GM19397 (cell line): ENCODE data around the gene NT5DC4.

Experiments used
- ATAC-seq: cut with Tn5 transposase; IDR thresholded peaks from one replicate; pipeline ENCODE4 v1.9.1; 2021; ENCODE audit warnings: mild to moderate bottlenecking, moderate library complexity; ENCODE audit not compliant: unreplicated experiment

NT5DC4 gene

DNA sequence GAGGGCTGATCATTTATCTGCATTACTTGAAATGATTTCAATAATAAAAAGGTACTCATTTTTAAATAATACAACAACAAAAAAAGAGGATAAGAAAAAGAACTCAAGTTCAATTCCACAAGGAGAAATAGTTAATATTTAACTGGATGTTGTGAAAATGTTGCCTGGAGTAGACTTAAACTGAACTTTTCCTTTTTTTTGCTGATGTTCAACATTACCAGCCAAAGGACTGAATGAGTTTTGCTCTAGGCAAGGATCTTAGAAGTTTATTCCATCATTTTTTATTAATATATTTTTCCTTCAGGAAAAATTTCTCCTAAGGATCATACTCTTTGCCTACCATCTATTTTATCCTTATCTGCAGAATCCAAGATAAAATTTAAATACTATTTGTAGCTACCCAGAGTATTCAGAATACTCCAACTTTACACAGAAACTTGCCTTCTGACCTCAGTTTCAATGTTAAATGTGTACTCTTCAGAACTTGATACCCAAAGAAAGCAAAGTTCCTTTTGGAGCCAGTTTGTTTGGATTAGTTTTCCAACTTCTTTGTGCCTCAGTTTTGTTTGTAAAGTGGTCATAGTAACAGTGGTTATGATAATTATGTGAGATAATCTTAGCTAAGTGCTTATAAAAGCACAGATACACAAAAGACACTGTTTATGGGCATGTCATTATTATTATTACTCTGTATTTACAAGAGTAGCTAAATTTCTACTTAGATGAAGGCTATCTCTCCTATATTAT, 30.8 kb downstream of the NT5DC4 start:
- no peak for ATAC-seq

- no peak for ATAC-seq
Observed at GRCh38 chr2:112752667-112753066, 31.8 kb downstream of the NT5DC4 start.

DNA sequence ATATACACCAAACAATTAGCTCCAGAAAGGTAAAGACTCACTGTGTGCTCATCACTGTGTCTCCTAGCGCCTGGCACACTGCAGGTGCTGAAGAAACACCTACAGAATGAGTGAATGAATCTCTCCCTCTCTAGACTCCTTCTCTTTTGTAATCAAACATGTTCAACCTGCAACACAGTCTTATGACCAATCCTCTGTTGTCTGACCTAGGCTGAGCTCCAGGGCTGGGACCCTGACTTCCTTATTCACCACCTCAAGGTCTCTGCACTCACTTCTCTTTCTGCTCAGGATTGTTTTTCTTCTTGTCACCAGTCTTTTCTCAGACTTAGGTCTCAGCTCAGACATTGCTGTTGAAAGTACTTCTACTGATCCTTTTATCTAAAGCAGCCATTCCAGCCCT, 33.7 kb downstream of the NT5DC4 start:
- no peak for ATAC-seq

- no peak for ATAC-seq
Observed at GRCh38 chr2:112755444-112755843, 34.6 kb downstream of the NT5DC4 start.

GRCh38 chr2:112756207-112756606, 35.4 kb downstream of the NT5DC4 start:
- no peak for ATAC-seq

- no peak for ATAC-seq
Observed at GRCh38 chr2:112757265-112757664, 36.4 kb downstream of the NT5DC4 start.

DNA sequence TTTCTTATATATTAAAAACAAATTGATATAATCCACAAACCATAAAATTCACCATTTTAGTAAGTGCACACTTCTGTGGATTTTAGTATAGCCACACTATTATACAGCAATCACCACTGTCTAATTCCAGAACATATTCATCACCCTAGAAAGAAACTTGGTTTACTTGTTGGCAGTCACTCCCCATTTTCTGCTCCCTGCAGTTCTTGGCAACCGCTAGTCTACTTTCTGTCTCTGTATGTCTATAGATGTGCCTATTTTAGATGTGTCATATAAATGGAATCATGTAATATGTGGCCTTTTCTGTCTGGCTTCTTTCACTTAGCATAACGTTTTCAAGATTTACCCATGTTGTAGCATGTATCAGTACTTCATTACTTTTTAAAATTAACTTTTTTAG, 37.9 kb downstream of the NT5DC4 start:
- no peak for ATAC-seq

GRCh38 chr2:112760149-112760548, 39.3 kb downstream of the NT5DC4 start:
- no peak for ATAC-seq

GRCh38 chr2:112762276-112762675, 41.5 kb downstream of the NT5DC4 start:
- ATAC-seq = no peak

DNA sequence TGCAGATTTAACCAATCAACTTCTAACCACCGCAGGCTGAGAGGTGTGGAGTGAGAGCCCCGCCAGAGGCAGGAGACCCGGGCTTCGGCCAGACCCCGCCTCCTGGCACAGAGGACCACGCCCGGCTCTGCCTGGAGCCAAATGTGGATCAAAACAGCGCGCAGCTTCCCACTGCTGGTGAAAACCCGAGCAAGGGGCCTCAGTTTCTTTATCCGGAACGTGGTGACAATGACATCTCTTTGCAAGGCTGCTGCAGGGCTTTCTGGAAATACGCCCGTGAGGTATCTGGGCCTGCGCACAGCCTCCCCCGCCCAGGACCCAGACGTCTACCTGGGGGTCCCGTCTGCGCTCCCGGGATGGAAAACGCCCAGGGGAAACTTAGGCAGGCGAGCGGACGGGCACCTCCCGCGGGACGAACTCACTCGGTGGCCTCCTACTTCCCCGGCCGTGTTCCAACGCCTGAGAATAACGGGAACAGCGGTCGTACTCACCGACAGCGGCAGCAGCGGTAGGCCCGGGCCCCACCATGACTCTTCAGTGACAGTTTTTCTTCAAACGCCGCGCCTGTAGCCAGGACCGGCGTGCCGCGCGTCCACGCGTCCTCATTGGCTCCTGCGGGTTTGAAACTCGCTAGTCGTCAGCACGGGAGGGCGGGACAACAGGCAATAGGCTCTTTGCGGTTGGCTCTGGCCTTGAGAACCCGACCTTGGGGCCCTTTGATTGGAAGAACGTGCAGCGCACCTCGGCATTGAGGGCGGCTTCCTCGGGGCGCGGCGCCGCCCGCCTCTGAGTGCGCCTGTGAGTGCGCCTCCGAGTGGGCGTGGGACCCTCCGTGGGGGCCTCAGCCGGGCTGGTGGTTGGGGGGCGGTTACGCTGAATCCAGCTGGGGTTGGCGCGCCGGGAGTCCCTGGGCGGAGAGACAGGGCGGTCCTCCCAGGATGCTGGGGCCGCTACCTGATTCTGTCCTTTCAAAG, 43.5 kb downstream of the NT5DC4 start, which contains the start of gene CKAP2L:
Gene CKAP2L (minus strand): TSS at position 539 of the 974 bp plus-strand sequence. CDS start 11 bp downstream, at position 528.
- peak; percentile 98 for ATAC-seq

DNA sequence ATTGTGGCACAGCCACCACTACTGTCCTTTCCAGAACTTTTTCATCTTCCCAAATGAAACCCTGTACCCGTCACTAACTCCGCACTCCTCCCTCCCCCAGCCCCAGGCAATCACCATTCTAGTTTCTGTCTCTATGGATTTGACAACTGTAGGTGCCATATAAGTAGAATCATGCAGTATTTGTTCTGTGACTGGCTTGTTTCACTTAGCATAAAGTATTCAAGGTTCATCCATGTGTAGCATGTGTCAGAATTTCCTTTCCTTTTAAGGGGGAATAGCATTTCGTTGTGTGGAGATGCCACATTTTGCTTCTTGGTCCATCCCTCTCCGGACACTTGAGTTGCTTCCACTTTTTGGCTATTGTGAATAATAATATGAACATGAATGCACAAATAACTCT, 44.4 kb downstream of the NT5DC4 start:
- ATAC-seq = no peak

- no peak for ATAC-seq
Observed at GRCh38 chr2:112767693-112768330, 47.0 kb downstream of the NT5DC4 start.

DNA sequence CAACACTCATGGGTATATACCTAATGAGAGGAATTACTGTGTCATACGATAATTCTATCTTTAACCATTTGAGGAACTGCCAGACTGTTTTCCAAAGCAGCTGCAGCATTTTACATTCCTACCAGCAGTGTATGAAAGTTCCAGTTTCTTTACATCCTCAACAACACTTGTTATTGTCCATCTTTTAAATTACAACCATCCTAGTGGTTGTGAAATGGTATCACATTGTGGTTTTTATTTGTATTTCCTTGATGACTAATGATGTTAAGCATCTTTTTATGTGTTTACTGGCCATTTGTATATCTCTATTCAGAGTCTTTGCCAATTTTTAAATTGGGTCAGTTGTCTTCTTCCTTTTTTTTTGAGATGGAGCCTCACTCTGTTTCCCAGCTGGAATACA, 47.6 kb downstream of the NT5DC4 start:
- no peak for ATAC-seq

- ATAC-seq = no peak
Observed at GRCh38 chr2:112772322-112772721, 51.5 kb downstream of the NT5DC4 start.

DNA sequence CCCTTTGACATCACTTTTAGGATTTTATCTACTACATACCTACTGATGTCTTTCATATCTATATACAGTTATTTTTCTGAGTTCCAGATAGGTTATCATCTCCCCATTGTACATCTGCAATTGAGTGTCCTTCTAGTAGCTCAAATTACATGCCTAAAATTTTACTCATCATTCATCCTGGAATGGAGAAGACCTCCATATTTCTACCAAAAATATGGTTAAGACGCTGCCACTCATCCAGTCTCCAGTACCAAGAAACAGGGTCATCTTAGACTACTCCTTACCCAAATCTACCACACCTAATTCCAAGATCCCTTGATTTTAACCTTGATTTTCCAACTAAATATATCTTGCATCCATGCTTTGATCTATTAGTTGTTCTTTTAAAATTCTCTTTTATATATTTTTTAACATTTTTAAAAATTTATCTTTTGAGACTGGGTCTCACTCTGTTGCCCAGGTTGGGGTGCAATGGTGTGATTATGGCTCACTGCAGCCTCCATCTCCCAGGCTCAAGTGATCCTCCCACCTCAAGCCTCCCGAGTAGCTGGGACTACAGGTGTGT, 52.2 kb downstream of the NT5DC4 start:
- no peak for ATAC-seq

GRCh38 chr2:112773556-112773955, 52.7 kb downstream of the NT5DC4 start:
- ATAC-seq = no peak

DNA sequence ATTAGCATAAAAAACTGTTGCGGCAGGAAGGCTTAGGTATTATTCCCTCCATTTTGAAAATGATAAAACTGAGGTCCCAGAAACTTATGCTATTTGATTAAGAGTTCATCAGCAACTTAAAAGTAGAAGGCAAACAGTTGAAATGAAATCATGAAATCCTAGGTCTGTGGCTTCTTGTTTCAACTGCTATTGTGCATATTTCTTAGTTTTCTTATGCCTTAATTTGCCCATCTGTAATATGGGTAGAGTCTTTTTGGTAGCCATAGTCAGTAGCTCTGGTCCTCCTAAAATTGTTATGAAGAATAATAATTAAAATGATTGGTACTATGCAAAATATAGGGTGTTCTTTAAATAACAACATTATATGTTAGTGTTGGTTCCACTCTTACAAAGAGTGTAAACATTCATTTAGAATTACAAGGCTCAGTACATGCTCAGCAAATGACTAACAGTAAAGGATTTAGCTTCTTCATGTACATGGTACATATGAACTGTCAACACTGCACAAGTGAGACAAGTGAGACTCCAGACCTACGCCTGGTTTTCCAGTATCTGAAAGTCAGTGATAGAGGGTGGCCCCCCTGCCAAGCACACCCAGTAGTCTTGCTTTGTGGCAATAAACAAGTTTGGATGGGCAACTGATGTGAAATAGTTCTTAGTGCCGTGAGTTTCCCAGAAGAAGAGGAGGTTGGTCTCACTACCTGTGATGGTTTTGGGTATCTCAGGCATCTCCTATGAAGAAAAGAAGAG, 53.9 kb downstream of the NT5DC4 start:
- no peak for ATAC-seq

GRCh38 chr2:112776113-112776512, 55.3 kb downstream of the NT5DC4 start:
- ATAC-seq = no peak

GRCh38 chr2:112777036-112777435, 56.2 kb downstream of the NT5DC4 start:
- ATAC-seq = no peak

DNA sequence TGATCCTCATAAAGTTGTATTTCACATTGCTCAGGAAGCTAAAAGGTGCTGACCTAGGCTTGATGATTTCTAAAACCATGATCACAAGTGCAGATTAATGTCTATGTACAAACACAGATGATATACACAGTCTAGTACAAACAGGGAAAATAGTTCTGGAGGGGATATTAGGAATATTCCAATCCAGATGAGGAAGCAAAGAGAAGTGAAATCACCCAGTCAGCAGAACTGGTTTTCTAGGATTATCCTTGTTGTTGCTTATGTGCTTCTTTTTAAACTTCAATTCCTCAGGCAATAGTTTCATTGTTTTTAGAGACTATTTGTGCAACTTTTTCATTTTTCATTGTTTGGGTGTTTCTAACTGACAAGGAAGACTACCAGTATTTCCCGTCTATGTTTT, 58.8 kb downstream of the NT5DC4 start:
- ATAC-seq = no peak
